IPS DF 6.9 (cell line): ENCODE results near the gene SNPH.

ENCODE experiments used
- DNase-seq: peaks from one replicate; pipeline ENCODE4 v3.0.0-alpha.2; 2013; ENCODE audit warnings: low read depth, low spot score
- H3K27ac ChIP-seq: one replicate; pipeline ENCODE4 v1.5.1; 2013; ENCODE audit warnings: low read length, control low read depth
- H3K27me3 ChIP-seq: 2 replicates; pipeline ENCODE4 v1.6.1; 2013; ENCODE audit warnings: mild to moderate bottlenecking, low read length; ENCODE audit not compliant: control insufficient read depth, insufficient read depth
- H3K36me3 ChIP-seq: 2 replicates; pipeline ENCODE4 v1.6.1; 2013; ENCODE audit warnings: low read length; ENCODE audit not compliant: control insufficient read depth, insufficient read depth
- H3K4me1 ChIP-seq: 2 replicates; pipeline ENCODE4 v1.6.1; 2013; ENCODE audit warnings: low read length; ENCODE audit not compliant: control insufficient read depth, insufficient read depth
- H3K4me3 ChIP-seq: 2 replicates; pipeline ENCODE4 v1.5.1; 2013; ENCODE audit warnings: mild to moderate bottlenecking, low read length
- H3K9me3 ChIP-seq: 2 replicates; pipeline ENCODE4 v1.6.1; 2013; ENCODE audit warnings: low read length, inconsistent platforms; ENCODE audit not compliant: control insufficient read depth, insufficient read depth
- WGBS: extraction: QIAGEN DNeasy Blood & Tissue Kit; methylation state at CpG from one replicate; pipeline ENCODE4 v1.1.7; 2013; ENCODE audit warnings: mixed read lengths, missing lambda C conversion rate; ENCODE audit not compliant: insufficient read length, insufficient coverage; 5-methylcytosine and 5-hydroxymethylcytosine counted together

Gene SNPH

DNA sequence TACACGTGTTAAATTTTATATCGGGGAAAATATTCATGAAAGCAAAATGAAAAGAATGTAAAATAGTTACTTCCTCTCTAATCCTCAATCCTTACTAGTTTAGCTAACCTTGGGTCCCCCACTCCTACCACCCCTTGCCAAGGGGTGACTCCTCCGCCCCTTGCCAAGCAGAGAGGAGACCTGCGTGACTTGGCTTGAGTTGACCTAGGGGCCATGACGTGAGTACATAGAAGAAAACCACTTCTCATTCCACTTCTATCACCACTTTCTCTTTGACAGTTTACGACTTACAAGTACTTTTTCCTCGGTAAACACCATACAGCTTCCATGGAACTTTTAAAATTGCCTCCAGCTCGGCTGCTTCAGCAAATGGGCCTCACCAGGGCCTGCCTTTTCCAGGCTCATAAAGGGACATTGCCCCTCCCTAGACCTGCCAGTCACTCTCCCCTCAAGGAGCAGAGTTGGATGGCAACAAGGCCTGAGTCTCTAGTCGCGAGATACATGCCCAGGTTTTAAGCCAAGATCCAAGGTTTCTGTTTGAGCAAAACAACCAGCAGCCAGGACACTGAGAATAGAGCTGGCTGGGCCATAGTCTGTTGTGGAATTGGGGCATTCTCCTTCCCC is 32.9 kb downstream of the SNPH start:
- no peaks in the 10 kb centered on the region for H3K27me3 ChIP-seq
- no peak overlapping the region for H3K4me3 ChIP-seq
- no peaks in the 10 kb centered on the region for H3K9me3 ChIP-seq
- no peaks in the 10 kb centered on the region for H3K4me1 ChIP-seq
- WGBS = no CpG with 5 or more reads among the region's 10 CpGs
- H3K36me3 ChIP-seq = no peaks in the 10 kb centered on the region
- H3K27ac ChIP-seq = no peak overlapping the region
- no peak for DNase-seq

DNA sequence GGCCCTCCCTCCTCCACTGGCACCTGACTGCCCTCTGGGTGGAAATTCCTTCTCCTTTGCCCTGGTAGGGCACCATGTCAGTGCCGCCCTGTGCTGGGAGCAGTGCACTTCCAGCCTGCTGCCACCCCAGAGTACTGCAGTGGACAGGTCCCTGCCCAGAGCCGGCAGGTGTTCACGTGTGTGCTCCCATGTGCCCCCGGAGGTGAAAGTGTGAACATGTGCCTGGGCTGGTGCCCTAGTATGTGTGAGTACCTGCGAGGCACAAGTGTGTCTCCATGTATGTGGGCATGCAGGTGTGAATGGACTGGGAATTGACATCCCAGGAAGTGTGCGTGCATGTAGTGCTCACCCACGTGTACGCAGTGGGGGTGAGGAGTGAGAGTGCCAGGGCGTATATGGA is 33.4 kb downstream of the SNPH start:
- DNase-seq = no peak
- no peaks in the 10 kb centered on the region for H3K9me3 ChIP-seq
- H3K36me3 ChIP-seq = no peaks in the 10 kb centered on the region
- no CpG with 5 or more reads among the region's 9 CpGs for WGBS
- H3K4me1 ChIP-seq = no peaks in the 10 kb centered on the region
- no peak overlapping the region for H3K27ac ChIP-seq
- H3K27me3 ChIP-seq = no peaks in the 10 kb centered on the region
- H3K4me3 ChIP-seq = no peak overlapping the region

DNA sequence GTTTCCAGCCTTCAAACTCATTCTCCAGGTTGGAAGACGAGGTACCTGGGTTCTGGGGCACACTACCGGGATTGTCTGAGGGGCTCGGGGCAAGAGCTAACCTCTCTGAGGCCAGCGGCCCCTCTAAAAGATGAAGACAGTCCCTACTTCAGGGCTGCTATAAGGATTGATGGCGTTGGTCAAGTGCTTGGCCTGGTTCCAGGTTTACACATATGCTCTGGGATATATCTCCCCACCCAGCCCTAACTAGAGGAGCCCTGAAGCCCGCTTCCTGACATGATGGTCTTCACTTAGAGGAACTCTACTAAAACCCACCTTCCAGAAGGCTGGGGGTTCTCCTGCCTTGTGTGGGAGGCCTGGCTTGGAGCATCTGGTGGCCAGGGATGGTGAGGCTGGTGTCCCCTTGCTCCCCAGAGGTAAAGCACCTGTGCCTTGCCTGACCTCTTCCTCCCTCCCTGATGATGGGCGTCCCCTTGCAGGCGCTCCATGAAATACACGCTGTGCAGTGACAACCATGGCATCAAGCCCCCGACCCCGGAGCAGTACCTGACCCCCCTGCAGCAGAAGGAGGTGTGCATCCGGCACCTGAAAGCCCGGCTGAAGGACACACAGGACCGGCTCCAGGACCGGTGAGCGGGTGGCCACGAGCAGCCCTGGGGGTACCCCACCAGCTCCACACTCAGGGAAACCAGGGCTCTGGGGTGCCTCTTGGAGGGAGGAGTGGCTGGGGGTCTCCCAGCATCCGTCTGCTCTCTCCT is 34.2 kb downstream of the SNPH start:
- no peaks in the 10 kb centered on the region for H3K4me1 ChIP-seq
- WGBS = no CpG with 5 or more reads among the region's 18 CpGs
- H3K9me3 ChIP-seq = no peaks in the 10 kb centered on the region
- H3K36me3 ChIP-seq = peaks cover 2% of the 10 kb centered on the region; the same call in 1 of the 2 replicates
- no peak overlapping the region for H3K27ac ChIP-seq
- no peak overlapping the region for H3K4me3 ChIP-seq
- H3K27me3 ChIP-seq = no peaks in the 10 kb centered on the region
- DNase-seq = no peak

DNA sequence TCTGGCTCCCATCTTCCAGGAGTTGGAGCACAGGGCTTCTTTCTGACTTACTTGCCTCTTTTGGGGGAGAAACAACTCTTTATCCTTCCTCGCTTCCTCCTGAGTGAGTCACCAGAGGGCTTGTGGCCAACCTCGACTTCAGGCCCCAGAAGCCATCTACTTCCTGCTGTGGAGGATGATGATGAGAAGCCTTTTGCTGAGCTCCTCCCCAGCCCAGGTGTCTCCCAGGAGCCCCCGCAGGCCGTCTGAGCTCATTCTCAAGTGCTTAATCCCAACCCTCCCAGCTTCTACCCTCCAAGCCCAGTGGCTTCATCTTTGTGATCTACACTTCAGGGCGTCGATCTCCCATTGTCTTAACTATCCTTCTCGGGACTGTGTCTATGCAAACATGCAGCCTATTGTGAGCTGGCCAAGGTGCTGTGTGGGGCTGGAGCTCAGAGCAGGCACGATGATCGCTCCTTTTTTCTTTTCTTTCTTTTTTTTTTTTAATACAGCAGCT is 35.0 kb downstream of the SNPH start:
- H3K4me1 ChIP-seq = no peaks in the 10 kb centered on the region; the same call in 1 of the 2 replicates
- no peak overlapping the region for H3K4me3 ChIP-seq
- peaks cover 3% of the 10 kb centered on the region; the same call in 1 of the 2 replicates for H3K36me3 ChIP-seq
- H3K27ac ChIP-seq = no peak overlapping the region
- DNase-seq = no peak
- H3K9me3 ChIP-seq = no peaks in the 10 kb centered on the region
- WGBS = no CpG with 5 or more reads among the region's 9 CpGs
- H3K27me3 ChIP-seq = no peaks in the 10 kb centered on the region

DNA sequence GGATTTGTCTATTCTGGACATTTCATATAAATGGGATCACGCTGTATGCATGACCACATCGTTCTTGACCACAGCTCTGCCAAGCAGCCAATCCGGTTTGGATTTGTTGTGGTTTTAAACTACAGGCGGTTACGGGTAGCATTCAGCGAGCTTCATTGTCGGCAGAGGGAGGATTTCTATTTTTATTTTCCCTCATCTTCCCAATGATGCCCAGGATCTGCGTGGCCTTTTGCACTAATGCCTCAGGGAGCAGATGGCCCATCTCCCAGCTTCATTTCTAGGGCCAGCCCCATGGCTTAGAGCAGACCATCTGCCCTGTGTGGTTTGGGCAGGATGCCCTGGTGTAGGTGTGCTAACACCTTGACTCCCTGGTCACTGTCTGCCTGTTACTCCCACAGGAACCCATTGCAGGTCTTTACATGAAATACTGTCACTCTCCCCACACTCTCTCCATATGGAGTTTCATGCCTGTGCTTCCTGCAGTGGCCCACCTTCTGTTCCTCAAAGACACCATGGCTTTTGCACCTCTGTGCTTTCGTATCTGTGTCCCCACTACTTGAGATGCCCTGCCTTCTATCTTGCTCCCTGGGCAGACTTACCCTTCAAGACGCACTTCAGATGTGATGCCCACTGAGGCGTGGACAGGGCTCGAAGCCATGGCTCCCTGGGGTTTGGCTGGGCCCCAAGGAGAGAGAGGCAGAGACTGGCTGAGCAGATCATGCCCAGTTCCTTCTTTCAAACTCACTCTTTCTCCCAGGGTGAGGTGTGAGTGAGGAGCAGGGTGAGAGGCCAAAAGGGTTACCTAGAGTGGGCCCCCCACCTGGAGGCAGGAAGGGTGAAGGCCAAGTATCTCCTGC is 36.8 kb downstream of the SNPH start:
- no peak overlapping the region for H3K4me3 ChIP-seq
- H3K27ac ChIP-seq = no peak overlapping the region
- no peak for DNase-seq
- peaks cover 3% of the 10 kb centered on the region; the same call in 1 of the 2 replicates for H3K36me3 ChIP-seq
- H3K4me1 ChIP-seq = no peaks in the 10 kb centered on the region; the same call in 1 of the 2 replicates
- no CpG with 5 or more reads among the region's 12 CpGs for WGBS
- no peaks in the 10 kb centered on the region for H3K9me3 ChIP-seq
- H3K27me3 ChIP-seq = no peaks in the 10 kb centered on the region

DNA sequence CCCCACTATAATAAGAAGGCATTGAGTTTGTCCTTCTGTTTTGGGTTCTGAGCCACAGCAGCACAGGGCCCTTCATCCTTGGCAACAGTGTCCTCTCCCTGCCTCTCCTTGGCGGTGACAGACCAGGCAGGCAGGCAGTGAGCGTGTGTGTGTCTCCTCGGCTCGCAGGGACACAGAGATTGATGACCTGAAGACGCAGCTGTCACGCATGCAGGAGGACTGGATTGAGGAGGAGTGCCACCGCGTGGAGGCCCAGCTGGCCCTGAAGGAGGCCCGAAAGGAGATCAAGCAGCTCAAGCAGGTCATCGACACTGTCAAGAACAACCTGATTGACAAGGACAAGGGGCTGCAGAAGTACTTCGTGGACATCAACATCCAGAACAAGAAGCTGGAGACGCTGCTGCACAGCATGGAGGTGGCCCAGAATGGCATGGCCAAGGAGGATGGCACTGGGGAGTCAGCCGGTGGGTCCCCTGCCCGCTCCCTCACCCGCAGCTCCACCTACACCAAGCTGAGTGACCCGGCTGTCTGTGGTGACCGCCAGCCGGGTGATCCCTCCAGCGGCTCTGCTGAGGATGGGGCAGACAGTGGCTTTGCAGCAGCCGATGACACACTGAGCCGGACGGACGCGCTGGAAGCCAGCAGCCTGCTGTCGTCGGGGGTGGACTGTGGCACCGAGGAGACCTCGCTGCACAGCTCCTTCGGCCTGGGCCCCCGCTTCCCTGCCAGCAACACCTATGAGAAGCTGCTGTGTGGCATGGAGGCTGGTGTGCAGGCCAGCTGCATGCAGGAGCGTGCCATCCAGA is 38.8 kb downstream of the SNPH start:
- no peak for DNase-seq
- Histone ChIP-seq H3K9me3 (no peaks in the 10 kb centered on the region), H3K4me1 (peaks cover 3% of the 10 kb centered on the region), H3K27ac (no peak overlapping the region), H3K36me3 (peaks cover 3% of the 10 kb centered on the region; the same call in 1 of the 2 replicates), H3K27me3 (no peaks in the 10 kb centered on the region), H3K4me3 (no peak overlapping the region)
- WGBS = no CpG with 5 or more reads among the region's 31 CpGs

DNA sequence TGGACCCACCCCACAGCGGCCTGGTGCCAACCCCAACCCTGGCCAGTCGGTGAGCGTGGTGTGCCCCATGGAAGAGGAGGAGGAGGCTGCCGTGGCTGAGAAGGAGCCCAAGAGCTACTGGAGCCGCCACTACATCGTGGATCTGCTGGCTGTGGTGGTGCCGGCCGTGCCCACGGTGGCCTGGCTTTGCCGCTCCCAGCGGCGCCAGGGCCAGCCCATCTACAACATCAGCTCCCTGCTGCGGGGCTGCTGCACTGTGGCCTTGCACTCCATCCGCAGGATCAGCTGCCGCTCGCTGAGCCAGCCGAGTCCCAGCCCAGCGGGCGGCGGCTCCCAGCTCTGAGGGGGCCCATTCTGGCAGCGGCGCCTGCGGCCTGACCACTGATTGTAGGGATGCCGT is 39.6 kb downstream of the SNPH start:
- Histone ChIP-seq H3K36me3 (peaks cover 3% of the 10 kb centered on the region; the same call in 1 of the 2 replicates), H3K9me3 (no peaks in the 10 kb centered on the region)
- WGBS = no CpG with 5 or more reads among the region's 24 CpGs

DNA sequence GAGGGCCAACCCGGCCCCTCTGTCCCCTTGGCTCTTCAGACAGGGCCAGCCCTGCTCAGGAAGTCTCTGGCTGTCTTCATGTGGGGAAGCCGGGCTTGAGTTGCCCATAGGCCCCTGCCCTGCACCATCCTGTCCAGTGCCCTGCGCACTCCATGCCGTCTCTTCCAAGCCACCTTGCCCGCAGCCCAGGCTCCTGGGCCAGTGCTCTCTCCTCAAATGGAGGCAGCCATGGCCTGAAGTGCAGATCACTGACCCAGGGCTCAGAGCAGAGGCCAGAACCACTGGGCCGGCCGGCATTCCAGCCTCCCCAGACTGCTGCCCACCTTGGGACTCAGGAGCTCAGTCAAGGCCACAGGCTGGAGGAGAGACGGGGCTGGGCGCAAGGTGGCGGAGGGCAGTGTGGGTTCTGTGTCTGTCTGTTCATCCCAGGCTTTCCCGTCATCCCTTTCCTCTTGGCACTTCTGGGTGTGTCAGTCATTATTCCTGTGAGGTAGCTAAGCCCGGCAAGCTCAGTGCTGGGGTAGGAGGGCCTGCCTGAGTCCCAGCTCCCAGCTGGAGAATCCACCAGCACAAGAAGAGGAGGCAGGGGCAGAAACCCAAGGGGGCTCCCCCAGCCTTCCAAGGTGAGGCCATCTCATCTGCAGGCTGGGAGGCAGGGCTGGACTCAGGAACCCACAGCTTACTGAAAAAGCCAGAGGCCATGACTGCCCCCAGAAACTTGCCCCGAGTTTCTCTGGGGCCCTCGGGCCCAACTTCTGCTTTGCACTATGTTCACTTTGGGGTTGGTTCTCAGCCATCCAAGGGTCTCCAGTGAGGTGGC is 40.4 kb downstream of the SNPH start:
- Histone ChIP-seq H3K9me3 (no peaks in the 10 kb centered on the region), H3K27me3 (no peaks in the 10 kb centered on the region), H3K4me3 (no peak overlapping the region), H3K4me1 (peaks cover 3% of the 10 kb centered on the region), H3K36me3 (peaks cover 3% of the 10 kb centered on the region; the same call in 1 of the 2 replicates), H3K27ac (no peak overlapping the region)
- no peak for DNase-seq
- WGBS = no CpG with 5 or more reads among the region's 14 CpGs

More for the DNA sequence above, 39.6 kb downstream of the SNPH start:
- Histone ChIP-seq H3K4me1 (peaks cover 3% of the 10 kb centered on the region), H3K27me3 (no peaks in the 10 kb centered on the region), H3K27ac (no peak overlapping the region), H3K4me3 (no peak overlapping the region)
- no peak for DNase-seq

DNA sequence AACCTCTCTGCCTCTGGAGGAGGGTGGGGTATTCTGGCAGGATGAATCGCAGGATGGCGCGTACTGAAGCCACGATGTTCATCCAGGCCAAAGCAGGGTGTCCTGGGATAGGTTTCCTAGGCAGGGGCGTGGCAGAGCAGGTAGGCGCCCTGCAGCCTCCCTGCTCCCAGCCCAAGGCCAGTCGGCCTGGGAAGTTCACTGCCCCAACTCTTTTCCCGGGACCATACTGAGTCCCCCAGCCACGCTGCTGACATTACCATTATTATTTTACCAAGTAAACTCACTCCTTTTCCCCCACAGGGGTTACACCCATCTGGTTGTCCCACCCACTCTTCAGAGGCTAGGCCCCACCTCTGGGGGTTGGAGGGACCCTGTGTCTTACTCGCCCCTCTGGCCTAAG is 41.1 kb downstream of the SNPH start:
- WGBS = no CpG with 5 or more reads among the region's 10 CpGs
- no peaks in the 10 kb centered on the region for H3K9me3 ChIP-seq
- peaks cover 3% of the 10 kb centered on the region for H3K4me1 ChIP-seq
- peaks cover 3% of the 10 kb centered on the region; the same call in 1 of the 2 replicates for H3K36me3 ChIP-seq
- no peak overlapping the region for H3K27ac ChIP-seq
- no peaks in the 10 kb centered on the region for H3K27me3 ChIP-seq
- H3K4me3 ChIP-seq = no peak overlapping the region
- DNase-seq = no peak
